ENCODE results near the gene CHID1. TPM values are rescaled to one million over a fixed set of nuclear protein-coding genes. Genes with fewer than 3 reads are reported as not detected.

CHID1 gene
- total RNA-seq, 2 donors from 2014 or later = 33.9 to 44.2 TPM

GRCh38 chr11:926341-926916, 15.8 kb upstream of the CHID1 start:
- Mint-ChIP-seq H3K4me1 (ENCODE audit: low read depth) (peaks cover 39% of the 10 kb centered on the region), H3K9me3 (no peaks in the 10 kb centered on the region), H3K36me3 (ENCODE audit: insufficient read depth in 2 of 2) (peaks cover 0 to 2% of the 10 kb centered on the region in 2 donors), H3K27me3 (ENCODE audit: low read depth) (no peaks in the 10 kb centered on the region), H3K4me3 (peak overlapping the region; percentile 86 to 89), H3K27ac (peak overlapping the region; percentile 88)
- ATAC-seq (replicated peaks in 1 of 2) = no peak
- no peak for DNase-seq

DNA sequence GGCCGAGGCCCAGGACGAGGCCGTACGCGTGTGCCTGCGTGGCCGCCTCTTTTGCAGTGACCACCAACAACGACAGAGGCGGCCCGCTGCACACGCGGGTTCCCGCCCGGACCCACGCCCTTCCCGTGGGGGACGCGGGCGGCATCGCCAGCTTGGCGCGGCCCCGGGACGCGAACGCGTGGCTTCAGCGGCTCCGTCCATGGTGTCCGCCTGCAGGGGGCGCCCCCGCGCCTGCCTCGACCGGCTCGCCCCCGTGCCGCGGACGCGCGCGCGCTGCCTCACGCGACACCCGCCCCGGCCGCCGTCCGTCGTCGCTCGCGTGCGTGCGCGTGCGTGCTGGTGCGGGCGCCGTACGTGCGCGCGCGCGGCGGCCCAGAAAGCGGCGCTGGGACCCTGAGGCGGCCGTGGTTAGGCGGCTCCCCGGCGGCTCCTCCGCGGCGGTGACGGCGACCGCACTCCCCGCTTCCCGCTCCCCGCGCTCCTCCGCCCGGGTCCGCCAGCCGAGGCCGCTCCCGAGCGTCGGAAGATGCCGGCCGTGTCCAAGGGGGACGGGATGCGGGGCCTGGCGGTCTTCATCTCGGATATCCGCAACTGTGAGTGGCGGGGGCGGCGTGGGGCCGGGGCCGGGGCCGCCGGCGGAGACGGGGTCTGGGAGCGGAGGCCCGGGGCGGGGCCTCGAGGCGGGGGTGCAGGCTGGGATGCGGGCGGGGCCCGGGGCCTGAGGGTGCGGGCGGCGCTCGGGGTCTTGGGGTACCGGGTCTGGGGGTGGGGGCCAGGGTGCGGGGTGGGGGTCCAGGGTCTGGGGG, 15.1 kb upstream of the CHID1 start, which contains the start of gene AP2A2:
TSS of gene AP2A2 (plus strand) at position 375 of the 806 bp plus-strand sequence. CDS start at position 527, 152 bp downstream.
- Mint-ChIP-seq H3K36me3 (ENCODE audit: insufficient read depth in 2 of 2) (no peaks in the 10 kb centered on the region), H3K4me3 (peak within 1 kb of the TSS; percentile 86 to 89), H3K27ac (peak within 1 kb of the TSS; percentile 88), H3K4me1 (ENCODE audit: low read depth) (peaks cover 31% of the 10 kb centered on the region), H3K27me3 (ENCODE audit: low read depth) (no peaks in the 10 kb centered on the region), H3K9me3 (no peaks in the 10 kb centered on the region)
- DNase-seq = peak; percentile 93 to 98
- peak; percentile 86 to 91 for ATAC-seq (replicated peaks in 1 of 2)

- no peak overlapping the region for H3K4me3 Mint-ChIP-seq
- no peaks in the 10 kb centered on the region for H3K36me3 Mint-ChIP-seq (ENCODE audit: insufficient read depth in 2 of 2)
- H3K9me3 Mint-ChIP-seq = no peaks in the 10 kb centered on the region
- no peak overlapping the region for H3K27ac Mint-ChIP-seq
- DNase-seq = no peak
- no peak for ATAC-seq (replicated peaks in 1 of 2)
- peaks cover 30% of the 10 kb centered on the region for H3K4me1 Mint-ChIP-seq (ENCODE audit: low read depth)
- H3K27me3 Mint-ChIP-seq (ENCODE audit: low read depth) = no peaks in the 10 kb centered on the region
Measured at GRCh38 chr11:925158-925495, 14.5 kb upstream of the CHID1 start.

DNA sequence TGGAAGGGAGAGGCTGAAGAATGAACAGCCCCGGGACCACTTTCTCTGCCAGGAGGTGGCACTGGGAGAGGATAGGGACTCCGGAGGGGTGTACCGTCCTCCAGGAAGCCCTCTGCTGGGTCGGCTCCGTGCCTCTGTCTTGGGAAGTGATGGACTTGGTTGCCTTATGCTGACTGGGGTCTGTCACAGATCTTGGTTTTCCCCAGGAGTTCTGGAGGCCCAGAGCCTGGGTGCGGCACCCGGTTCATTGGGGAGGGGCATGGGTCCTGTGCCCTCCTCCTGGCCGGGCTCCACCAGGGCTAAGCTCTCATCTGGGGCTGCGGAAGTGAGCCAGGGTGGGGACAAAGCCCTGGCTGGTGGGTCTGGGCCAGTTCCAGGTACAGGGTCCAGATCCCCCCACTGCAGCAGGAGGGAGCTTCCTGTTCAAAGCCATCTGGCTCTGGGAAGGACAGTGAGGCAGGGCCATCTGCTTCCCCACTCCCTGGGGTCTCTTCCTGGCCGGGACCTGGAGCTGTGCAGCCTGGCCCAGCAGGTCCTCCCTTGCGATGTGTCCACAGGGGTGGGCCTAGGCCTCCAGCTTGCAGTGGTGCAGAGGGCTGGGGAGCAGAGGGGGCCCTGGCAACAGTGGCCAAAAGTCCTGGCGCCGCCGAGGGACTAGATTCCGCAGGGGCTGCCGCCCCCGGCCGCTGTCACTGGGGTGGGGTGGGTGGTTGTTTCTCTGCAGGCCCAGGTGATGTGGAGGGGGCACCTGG, 14.0 kb upstream of the CHID1 start:
- Mint-ChIP-seq H3K9me3 (no peaks in the 10 kb centered on the region), H3K36me3 (ENCODE audit: insufficient read depth in 2 of 2) (no peaks in the 10 kb centered on the region), H3K4me3 (no peak overlapping the region), H3K27ac (no peak overlapping the region), H3K4me1 (ENCODE audit: low read depth) (peaks cover 30% of the 10 kb centered on the region), H3K27me3 (ENCODE audit: low read depth) (no peaks in the 10 kb centered on the region)
- DNase-seq (no peak), ATAC-seq (replicated peaks in 1 of 2) (no peak)

DNA sequence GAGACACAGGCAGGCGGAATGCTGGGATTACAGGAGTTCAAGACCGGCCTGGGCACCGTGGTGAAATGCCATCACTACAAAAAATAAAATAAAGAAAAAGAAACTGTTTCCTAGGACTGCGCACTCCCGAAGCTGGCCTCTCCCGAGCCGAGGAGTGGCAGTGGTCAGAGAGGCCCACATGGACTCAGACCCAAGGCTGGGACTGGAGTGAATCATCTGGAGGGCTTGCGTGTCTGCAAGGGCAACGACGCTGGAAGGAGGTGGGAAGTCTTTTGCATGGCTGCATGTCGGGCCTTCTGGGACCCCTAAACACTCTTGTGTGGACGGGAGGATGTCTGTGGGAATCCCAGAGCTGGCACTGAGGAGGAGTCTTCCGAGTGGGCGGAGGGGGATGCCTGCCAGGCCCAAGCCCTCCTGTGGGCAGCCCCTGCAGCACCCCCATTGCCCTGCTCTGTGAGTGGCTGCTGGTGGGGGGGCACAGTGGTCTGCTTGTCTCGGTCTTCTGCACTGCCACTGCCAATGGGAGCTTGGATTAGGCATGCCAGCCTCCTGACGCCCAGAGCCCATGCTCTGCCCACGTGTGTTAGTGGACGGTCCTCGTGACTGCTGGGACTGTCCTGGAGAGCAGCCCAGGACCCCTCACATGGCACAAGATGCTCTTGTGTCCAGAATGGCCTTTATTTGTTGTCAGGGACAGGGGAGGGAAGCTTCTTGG, 13.2 kb upstream of the CHID1 start:
- no peaks in the 10 kb centered on the region for H3K27me3 Mint-ChIP-seq (ENCODE audit: low read depth)
- no peak for ATAC-seq (replicated peaks in 1 of 2)

DNA sequence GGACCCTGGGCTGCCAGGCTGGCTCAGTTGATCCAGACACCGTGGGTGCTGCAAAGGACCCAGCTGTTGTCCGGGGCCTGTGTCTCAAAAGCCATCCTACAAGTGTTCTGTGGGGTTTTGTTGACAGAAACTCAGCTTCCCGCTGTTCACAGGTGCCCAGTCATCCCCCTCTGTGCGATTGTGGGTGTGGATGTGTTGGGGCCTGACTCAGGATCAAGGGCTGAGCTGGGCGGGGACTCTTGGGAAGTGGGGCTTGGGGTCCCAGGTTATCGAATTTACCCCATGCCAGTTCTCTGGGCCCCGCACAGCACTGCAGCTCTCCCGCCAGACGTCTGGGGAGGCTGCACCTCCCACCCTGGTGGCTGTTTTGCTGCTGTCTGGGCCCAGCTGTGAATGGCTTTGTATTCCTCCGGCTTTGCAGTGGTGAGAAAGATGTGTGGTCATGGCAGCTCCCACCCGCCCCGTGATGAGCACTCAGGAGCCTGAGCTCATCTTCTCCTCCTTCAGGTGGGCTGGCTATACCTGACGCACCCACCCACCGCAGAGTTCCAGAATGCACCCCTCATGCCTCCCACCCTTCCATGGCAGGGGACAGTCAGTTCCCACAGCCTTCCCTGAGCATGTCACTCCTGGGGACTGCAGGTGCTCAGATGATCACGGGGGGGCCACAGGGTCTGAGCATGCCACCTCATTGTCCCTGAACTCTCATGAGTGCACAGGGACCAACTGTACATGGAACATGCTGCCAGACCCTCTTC, 11.5 kb upstream of the CHID1 start:
- DNase-seq (no peak), ATAC-seq (replicated peaks in 1 of 2) (no peak)
- peaks cover 9% of the 10 kb centered on the region for H3K4me1 Mint-ChIP-seq (ENCODE audit: low read depth)
- H3K9me3 Mint-ChIP-seq = no peaks in the 10 kb centered on the region
- no peak overlapping the region for H3K4me3 Mint-ChIP-seq
- H3K27me3 Mint-ChIP-seq (ENCODE audit: low read depth) = no peaks in the 10 kb centered on the region
- no peak overlapping the region for H3K27ac Mint-ChIP-seq
- no peaks in the 10 kb centered on the region for H3K36me3 Mint-ChIP-seq (ENCODE audit: insufficient read depth in 2 of 2)

More for the DNA sequence above, 13.2 kb upstream of the CHID1 start:
- H3K4me3 Mint-ChIP-seq = peak overlapping the region in 1 of 2 donors; percentile 36
- peaks cover 26% of the 10 kb centered on the region for H3K4me1 Mint-ChIP-seq (ENCODE audit: low read depth)
- no peaks in the 10 kb centered on the region for H3K36me3 Mint-ChIP-seq (ENCODE audit: insufficient read depth in 2 of 2)
- DNase-seq = no peak
- no peak overlapping the region for H3K27ac Mint-ChIP-seq
- H3K9me3 Mint-ChIP-seq = no peaks in the 10 kb centered on the region

DNA sequence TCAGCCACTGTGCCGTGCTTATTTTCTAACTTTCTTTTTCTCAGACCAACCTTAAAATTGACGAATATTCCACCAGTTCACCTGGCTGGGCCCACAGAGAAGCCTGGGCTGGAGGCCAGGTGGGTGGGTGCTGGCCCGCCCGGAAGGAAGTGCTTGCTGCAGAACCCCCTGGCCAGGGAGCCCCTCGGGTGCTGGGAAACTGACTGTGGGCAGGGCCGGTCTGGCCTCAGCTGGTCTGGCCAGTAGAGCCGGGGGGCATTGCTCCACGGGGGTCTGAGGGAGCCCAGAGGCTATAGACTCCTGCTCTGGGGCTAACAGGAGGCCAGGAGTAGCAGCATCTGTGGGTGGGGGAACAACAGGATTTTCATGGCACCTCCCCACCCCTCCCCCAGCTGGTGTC, 6.8 kb upstream of the CHID1 start:
- H3K27me3 Mint-ChIP-seq (ENCODE audit: low read depth) = no peaks in the 10 kb centered on the region
- H3K4me1 Mint-ChIP-seq (ENCODE audit: low read depth) = no peaks in the 10 kb centered on the region
- H3K4me3 Mint-ChIP-seq = no peak overlapping the region
- DNase-seq (no peak), ATAC-seq (replicated peaks in 1 of 2) (no peak)
- no peaks in the 10 kb centered on the region for H3K36me3 Mint-ChIP-seq (ENCODE audit: insufficient read depth in 2 of 2)
- no peaks in the 10 kb centered on the region for H3K9me3 Mint-ChIP-seq
- H3K27ac Mint-ChIP-seq = no peak overlapping the region

DNA sequence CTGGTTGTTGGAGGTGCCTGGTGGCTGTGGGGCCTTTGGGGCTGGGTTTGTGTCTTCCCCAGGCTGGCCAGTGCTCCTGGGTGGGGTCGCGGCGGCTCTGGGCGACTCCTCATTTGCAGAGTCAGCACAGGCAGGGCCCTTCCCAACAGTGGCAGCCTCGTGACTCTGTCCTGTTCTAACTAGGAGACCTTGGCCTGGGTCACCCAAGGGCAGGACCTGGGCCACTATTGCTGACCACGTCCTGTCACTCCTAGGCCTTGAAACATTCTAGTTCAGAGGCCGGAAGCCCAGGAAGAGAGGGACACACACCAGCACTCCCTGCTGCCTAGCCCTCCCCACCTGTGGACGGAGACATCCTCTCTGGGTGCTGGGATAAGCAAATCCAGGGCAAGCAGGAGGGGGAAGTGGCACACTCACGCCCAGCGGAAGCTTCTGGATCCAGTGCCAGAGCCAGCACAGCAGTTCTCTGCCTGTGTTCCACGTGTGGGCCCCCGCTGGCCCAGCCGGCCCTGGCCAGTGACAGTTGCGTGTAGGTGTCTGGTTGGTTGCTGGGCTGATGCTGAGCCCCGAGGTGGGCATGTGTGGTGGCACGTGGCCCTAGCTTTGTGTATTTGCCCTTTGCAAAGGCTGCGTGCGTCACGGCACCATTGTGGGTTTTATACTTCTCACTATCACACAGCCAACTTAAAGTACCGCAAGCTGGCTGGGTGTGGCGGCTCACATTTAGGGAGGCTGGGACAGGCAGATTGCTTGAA, 4.3 kb upstream of the CHID1 start:
- Mint-ChIP-seq H3K27me3 (ENCODE audit: low read depth) (no peaks in the 10 kb centered on the region), H3K27ac (no peak overlapping the region), H3K4me1 (ENCODE audit: low read depth) (no peaks in the 10 kb centered on the region), H3K4me3 (no peak overlapping the region), H3K9me3 (no peaks in the 10 kb centered on the region), H3K36me3 (ENCODE audit: insufficient read depth in 2 of 2) (no peaks in the 10 kb centered on the region)
- DNase-seq = no peak
- no peak for ATAC-seq (replicated peaks in 1 of 2)

DNA sequence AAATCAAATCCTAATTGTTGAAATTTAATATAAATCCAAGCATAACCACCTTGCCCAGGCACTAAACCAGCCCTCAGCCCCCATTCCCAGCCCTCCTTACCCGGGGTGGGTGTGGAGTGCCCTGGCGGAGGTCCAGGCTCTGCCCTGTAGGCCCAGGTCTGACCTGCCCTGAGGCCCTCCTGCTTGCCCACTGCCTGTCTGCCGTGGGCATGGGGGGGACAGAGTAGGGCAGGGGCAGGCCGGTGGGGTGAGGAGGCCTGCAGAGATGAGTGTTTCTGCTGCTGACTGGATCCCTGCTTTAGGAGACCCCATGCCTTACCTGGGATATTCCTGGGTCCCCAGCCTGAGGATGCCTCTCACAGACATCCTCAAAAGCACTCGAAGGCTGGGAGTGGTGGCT, 3.6 kb upstream of the CHID1 start:
- H3K4me3 Mint-ChIP-seq = no peak overlapping the region
- peaks cover 7% of the 10 kb centered on the region for H3K4me1 Mint-ChIP-seq (ENCODE audit: low read depth)
- H3K36me3 Mint-ChIP-seq (ENCODE audit: insufficient read depth in 2 of 2) = no peaks in the 10 kb centered on the region
- no peaks in the 10 kb centered on the region for H3K9me3 Mint-ChIP-seq
- DNase-seq (no peak), ATAC-seq (replicated peaks in 1 of 2) (no peak)
- no peak overlapping the region for H3K27ac Mint-ChIP-seq
- no peaks in the 10 kb centered on the region for H3K27me3 Mint-ChIP-seq (ENCODE audit: low read depth)

GRCh38 chr11:913043-913442, 2.4 kb upstream of the CHID1 start:
- no peaks in the 10 kb centered on the region for H3K27me3 Mint-ChIP-seq (ENCODE audit: low read depth)
- H3K4me3 Mint-ChIP-seq = no peak overlapping the region
- no peaks in the 10 kb centered on the region for H3K36me3 Mint-ChIP-seq (ENCODE audit: insufficient read depth in 2 of 2)
- ATAC-seq (replicated peaks in 1 of 2) = no peak
- peaks cover 12% of the 10 kb centered on the region for H3K4me1 Mint-ChIP-seq (ENCODE audit: low read depth)
- no peak for DNase-seq
- H3K27ac Mint-ChIP-seq = no peak overlapping the region
- no peaks in the 10 kb centered on the region for H3K9me3 Mint-ChIP-seq

DNA sequence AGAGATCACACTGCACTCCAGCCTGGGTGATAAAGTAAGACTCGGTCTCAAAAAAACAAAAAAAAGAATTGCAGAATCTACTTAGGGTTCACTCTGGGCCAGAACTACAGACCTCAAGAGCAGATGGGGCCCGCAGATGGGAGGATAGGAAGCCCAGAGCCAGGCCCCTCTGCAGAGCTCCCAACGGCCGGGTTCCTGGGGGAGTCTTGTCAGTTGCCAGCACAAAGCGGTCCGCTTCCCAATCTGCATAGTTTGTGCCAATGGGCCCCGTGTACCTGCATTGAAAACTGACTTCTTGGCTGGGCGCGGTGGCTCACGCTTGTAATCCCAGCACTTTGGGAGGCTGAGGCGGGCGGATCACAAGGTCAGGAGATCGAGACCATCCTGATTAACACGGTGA, 1.7 kb upstream of the CHID1 start:
- H3K27ac Mint-ChIP-seq = no peak overlapping the region
- H3K36me3 Mint-ChIP-seq (ENCODE audit: insufficient read depth in 2 of 2) = no peaks in the 10 kb centered on the region
- H3K9me3 Mint-ChIP-seq = no peaks in the 10 kb centered on the region
- peak overlapping the region; percentile 87 to 94 for H3K4me3 Mint-ChIP-seq
- DNase-seq = no peak
- H3K27me3 Mint-ChIP-seq (ENCODE audit: low read depth) = no peaks in the 10 kb centered on the region
- ATAC-seq (replicated peaks in 1 of 2) = no peak
- H3K4me1 Mint-ChIP-seq (ENCODE audit: low read depth) = peaks cover 12% of the 10 kb centered on the region

DNA sequence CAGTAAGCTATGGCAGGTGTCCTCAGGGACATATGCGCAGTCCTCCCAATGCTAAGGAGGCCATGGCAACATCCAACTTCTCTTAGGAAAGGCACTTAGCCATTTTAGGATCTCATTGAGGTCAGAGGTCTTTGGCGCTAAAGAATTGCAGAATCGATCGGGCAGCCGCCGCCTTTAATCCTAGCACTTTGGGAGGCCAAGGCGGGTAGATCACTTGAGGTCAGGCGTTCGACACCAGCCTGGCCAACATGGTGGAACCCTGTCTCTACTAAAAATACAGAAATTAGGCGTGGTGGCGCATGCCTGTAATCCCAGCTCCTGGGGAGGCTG, 1.2 kb upstream of the CHID1 start:
- H3K4me3 Mint-ChIP-seq = peak overlapping the region; percentile 87 to 94
- no peaks in the 10 kb centered on the region for H3K9me3 Mint-ChIP-seq
- H3K27ac Mint-ChIP-seq = peak overlapping the region; percentile 94
- no peaks in the 10 kb centered on the region for H3K27me3 Mint-ChIP-seq (ENCODE audit: low read depth)
- no peak for DNase-seq
- H3K4me1 Mint-ChIP-seq (ENCODE audit: low read depth) = peaks cover 12% of the 10 kb centered on the region
- no peak for ATAC-seq (replicated peaks in 1 of 2)
- no peaks in the 10 kb centered on the region for H3K36me3 Mint-ChIP-seq (ENCODE audit: insufficient read depth in 2 of 2)

Data from activated T-cell treated with anti-CD3 and anti-CD28 coated beads, Interleukin-2, amount 50 U/mL, for 72 hours (primary cell).